GM12873 (cell line): ENCODE measurements around the gene CDK13.

Source experiments
- CTCF ChIP-seq: IDR thresholded peaks from 2 replicates; pipeline ENCODE4 v1.5.1; 2012; ENCODE audit warnings: low read depth, mild to moderate bottlenecking, moderate library complexity, low read length, control low read depth; ENCODE audit not compliant: insufficient read depth; ENCODE audit errors: missing control alignments

Gene CDK13

GRCh38 chr7:39934132-39934531 is 15.9 kb upstream of the CDK13 start:
- no peak for TF ChIP-seq CTCF

GRCh38 chr7:39936761-39937160 is 13.3 kb upstream of the CDK13 start:
- no peak for TF ChIP-seq CTCF

GRCh38 chr7:39937366-39938153 is 12.5 kb upstream of the CDK13 start:
- TF ChIP-seq CTCF, result no peak

GRCh38 chr7:39942883-39943282 is 7.2 kb upstream of the CDK13 start:
- TF ChIP-seq CTCF, result no peak

GRCh38 chr7:39946693-39947092 is 3.4 kb upstream of the CDK13 start:
- no peak for TF ChIP-seq CTCF

- no peak for TF ChIP-seq CTCF
Observed at GRCh38 chr7:39948375-39948955, 1.6 kb upstream of the CDK13 start.

- no peak for TF ChIP-seq CTCF
Observed at GRCh38 chr7:39948956-39949928, 814 bp upstream of the CDK13 start.
